Liver (tissue), 3 donors: ENCODE data around the gene METRN.

Source experiments
- EGR1 ChIP-seq, 2 donors: IDR thresholded peaks; 2 replicates each; pipeline ENCODE4 v1.6.1; 2016 to 2018; ENCODE audit warnings: antibody characterized with exemption in 2 of 2, low read depth in 2 of 2
- FOXA1 ChIP-seq: IDR thresholded peaks from 2 replicates; pipeline ENCODE4 v1.6.1; 2016; ENCODE audit warnings: antibody characterized with exemption
- GABPA ChIP-seq, 2 donors: IDR thresholded peaks in 1 of 2; conservative IDR thresholded peaks in 1 of 2; 2 replicates each; pipeline ENCODE4 v1.6.1; 2016; ENCODE audit warnings: antibody characterized with exemption in 2 of 2, mild to moderate bottlenecking in 1 of 2, moderate library complexity in 1 of 2
- JUND ChIP-seq, 2 donors: IDR thresholded peaks; 2 replicates each; pipeline ENCODE4 v1.6.1; 2016; ENCODE audit warnings: antibody characterized with exemption in 2 of 2
- RAD21 ChIP-seq, 2 donors: IDR thresholded peaks; 2 replicates each; pipeline ENCODE4 v1.6.1; 2016; ENCODE audit warnings: antibody characterized with exemption in 2 of 2, mild to moderate bottlenecking in 2 of 2
- REST ChIP-seq: IDR thresholded peaks from 2 replicates; pipeline ENCODE4 v1.6.1; 2016; ENCODE audit warnings: antibody characterized with exemption, mild to moderate bottlenecking
- RXRA ChIP-seq, 2 donors: IDR thresholded peaks; 2 replicates each; pipeline ENCODE4 v1.6.1; 2017 to 2018; ENCODE audit warnings: antibody characterized with exemption in 2 of 2, mild to moderate bottlenecking in 1 of 2
- SP1 ChIP-seq: IDR thresholded peaks from 2 replicates; pipeline ENCODE4 v1.6.1; 2018; ENCODE audit warnings: antibody characterized with exemption, mild to moderate bottlenecking
- TAF1 ChIP-seq: conservative IDR thresholded peaks from 2 replicates; pipeline ENCODE4 v1.6.1; 2016; ENCODE audit warnings: antibody characterized with exemption, mild to moderate bottlenecking
- YY1 ChIP-seq: IDR thresholded peaks from 2 replicates; pipeline ENCODE4 v1.6.1; 2016; ENCODE audit warnings: antibody characterized with exemption, mild to moderate bottlenecking
- ZBTB33 ChIP-seq: IDR thresholded peaks from 2 replicates; pipeline ENCODE4 v1.6.1; 2016; ENCODE audit warnings: antibody characterized with exemption
- TF ChIP-seq, protein P1 (sequence below): fragments of 150-350 bp; IDR thresholded peaks from 2 replicates; pipeline ENCODE4 v1.5.1; 2017; ENCODE audit warnings: improper control_type of control experiment, low read depth, low read length; ENCODE audit not compliant: missing input control
- TF ChIP-seq, protein P2 (sequence below): IDR thresholded peaks from 2 replicates; pipeline ENCODE4 v1.6.1; 2016; ENCODE audit warnings: antibody characterized with exemption
- TF ChIP-seq, protein P3 (sequence below): IDR thresholded peaks from 2 replicates; pipeline ENCODE4 v1.6.1; 2016; ENCODE audit warnings: antibody characterized with exemption
- donor health status: healthy.
- donor health status: healthy.

- no peak for TF ChIP-seq SP1
- TF ChIP-seq, protein P1, sequence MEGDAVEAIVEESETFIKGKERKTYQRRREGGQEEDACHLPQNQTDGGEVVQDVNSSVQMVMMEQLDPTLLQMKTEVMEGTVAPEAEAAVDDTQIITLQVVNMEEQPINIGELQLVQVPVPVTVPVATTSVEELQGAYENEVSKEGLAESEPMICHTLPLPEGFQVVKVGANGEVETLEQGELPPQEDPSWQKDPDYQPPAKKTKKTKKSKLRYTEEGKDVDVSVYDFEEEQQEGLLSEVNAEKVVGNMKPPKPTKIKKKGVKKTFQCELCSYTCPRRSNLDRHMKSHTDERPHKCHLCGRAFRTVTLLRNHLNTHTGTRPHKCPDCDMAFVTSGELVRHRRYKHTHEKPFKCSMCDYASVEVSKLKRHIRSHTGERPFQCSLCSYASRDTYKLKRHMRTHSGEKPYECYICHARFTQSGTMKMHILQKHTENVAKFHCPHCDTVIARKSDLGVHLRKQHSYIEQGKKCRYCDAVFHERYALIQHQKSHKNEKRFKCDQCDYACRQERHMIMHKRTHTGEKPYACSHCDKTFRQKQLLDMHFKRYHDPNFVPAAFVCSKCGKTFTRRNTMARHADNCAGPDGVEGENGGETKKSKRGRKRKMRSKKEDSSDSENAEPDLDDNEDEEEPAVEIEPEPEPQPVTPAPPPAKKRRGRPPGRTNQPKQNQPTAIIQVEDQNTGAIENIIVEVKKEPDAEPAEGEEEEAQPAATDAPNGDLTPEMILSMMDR: no peak
- no peak for TF ChIP-seq GABPA (IDR thresholded peaks at IDR 0.05 in 1 of 2, conservative IDR thresholded peaks at IDR 0.05 in 1 of 2)
- no peak for TF ChIP-seq TAF1
- TF ChIP-seq, protein P2, sequence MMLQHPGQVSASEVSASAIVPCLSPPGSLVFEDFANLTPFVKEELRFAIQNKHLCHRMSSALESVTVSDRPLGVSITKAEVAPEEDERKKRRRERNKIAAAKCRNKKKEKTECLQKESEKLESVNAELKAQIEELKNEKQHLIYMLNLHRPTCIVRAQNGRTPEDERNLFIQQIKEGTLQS: no peak
- TF ChIP-seq EGR1 (IDR thresholded peaks at IDR 0.05; ENCODE audit: low read depth in 2 of 2): no peak
- TF ChIP-seq, protein P3, sequence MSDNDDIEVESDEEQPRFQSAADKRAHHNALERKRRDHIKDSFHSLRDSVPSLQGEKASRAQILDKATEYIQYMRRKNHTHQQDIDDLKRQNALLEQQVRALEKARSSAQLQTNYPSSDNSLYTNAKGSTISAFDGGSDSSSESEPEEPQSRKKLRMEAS: no peak
- TF ChIP-seq ZBTB33: no peak
- no peak for TF ChIP-seq YY1
- TF ChIP-seq FOXA1: no peak
- TF ChIP-seq REST: no peak
- no peak for TF ChIP-seq RXRA (IDR thresholded peaks at IDR 0.05)
- TF ChIP-seq RAD21 (IDR thresholded peaks at IDR 0.05): no peak
- TF ChIP-seq JUND (IDR thresholded peaks at IDR 0.05): no peak
Observed at GRCh38 chr16:734208-734980, 19.5 kb downstream of the METRN start.
